Measurements from ENCODE around the gene ARMC10.
"Not testable (repeated sequence)": the region's sequence is repeated elsewhere in the genome, so short reads cannot be mapped to it uniquely, and the experiment has no call there.

ARMC10 gene

GRCh38 chr7:103074519-103075336 is at the start of gene ARMC10, which contains the start of gene FBXL13:
Gene ARMC10 (plus strand): TSS chr7:103075140. CDS start chr7:103075273, 133 bp downstream.
Gene FBXL13 (minus strand): TSS chr7:103074796.
- DNase-seq (ENCODE audit: low read depth), result peak; percentile 77

DNA sequence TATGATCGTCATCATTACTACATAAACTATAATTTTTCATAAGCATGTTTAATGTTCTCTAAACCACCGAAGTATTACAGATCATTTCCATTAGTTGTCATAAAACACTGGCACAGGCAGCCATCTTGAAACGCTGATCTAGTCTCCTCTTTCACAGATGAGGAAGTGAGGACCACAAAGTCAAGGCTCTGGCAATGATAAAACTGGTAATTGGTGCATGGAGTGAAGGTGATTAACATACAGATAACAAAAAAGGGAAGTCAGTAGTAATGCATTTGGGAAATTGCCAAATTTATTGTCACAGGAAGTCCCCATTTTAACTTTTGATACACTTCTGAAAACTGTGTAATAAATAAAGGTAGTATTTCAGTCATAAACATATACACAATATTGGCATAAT is 49.6 kb upstream of the ARMC10 start:
- DNase-seq (ENCODE audit: low read depth), result no peak

DNA sequence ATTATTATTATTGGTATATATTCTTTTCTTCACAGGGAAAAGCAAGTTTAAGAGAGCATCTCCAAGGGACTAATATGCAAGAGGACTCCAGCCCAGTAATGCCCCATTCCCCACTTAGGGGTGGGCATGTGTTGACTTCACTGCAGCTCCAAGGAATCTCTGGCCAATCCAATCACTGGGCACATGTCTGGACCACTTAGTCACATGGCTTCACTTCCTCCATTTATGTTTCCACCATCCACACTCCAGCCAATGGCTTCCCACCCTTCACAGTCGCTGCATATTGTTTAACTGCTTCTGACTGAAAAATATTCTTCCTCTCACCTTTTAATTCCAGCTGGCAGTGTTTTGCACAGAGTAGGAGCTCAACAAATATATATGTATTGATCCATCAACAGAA is 43.9 kb upstream of the ARMC10 start:
- no peak for DNase-seq (ENCODE audit: low read depth)

DNA sequence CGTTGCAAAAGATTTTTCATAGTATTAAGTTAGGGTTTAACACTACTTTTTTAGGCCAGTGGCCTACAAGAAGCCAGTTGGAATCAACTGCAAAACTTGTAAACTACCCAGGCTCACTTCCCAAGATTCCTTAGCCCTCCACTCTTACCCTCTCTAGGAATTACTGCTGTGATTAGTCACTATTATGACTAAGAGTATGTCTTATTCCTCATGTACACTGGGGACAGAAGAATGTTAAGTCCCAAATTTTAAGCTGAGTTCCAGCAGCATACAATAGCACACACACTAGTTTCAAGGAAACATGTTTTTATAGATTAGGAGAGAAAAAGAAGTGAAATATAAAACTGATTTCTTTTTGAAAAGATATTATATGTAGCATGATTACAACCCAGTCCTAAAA is 43.2 kb upstream of the ARMC10 start:
- no peak for DNase-seq (ENCODE audit: low read depth)

- not testable (repeated sequence) for DNase-seq (ENCODE audit: low read depth)
Measured at GRCh38 chr7:103034318-103034717, 40.6 kb upstream of the ARMC10 start.

GRCh38 chr7:103037476-103037822 is 37.5 kb upstream of the ARMC10 start:
- no peak for DNase-seq (ENCODE audit: low read depth)

GRCh38 chr7:103037823-103038739 is 36.9 kb upstream of the ARMC10 start:
- DNase-seq (ENCODE audit: low read depth), result not testable (repeated sequence)

DNA sequence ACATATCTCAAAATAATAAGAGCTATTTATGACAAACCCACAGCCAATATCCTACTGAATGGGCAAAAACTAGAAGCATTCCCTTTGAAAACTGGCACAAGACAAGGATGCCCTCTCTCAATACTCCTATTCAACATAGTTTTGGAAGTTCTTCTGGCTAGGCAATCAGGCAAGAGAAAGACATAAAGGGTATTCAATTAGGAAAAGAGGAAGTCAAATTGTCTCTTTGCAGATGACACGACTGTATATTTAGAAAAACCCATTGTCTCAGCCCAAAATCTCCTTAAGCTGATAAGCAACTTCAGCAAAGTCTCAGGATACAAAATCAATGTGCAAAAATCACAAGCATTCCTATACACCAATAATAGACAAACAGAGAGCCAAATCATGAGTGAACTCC is 33.1 kb upstream of the ARMC10 start:
- DNase-seq (ENCODE audit: low read depth), result not testable (repeated sequence)

DNA sequence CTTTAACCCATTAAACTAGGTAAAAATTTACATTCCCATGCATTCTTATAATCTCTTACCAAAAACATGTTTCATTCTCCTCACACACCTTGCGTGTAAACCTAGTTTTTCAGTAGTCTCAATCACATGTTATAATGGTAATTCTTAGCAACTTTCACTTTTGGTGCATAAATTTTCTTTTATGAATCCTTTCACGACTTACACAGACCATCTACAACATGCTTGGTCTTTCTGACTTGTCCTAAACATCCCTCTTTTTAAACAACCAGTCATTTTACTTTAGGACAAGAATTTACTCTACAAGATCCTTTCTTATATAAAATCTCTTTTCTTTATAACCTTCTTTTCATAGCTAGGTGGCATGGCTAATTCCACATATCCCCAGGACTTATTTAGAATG is 26.1 kb upstream of the ARMC10 start:
- no peak for DNase-seq (ENCODE audit: low read depth)

DNA sequence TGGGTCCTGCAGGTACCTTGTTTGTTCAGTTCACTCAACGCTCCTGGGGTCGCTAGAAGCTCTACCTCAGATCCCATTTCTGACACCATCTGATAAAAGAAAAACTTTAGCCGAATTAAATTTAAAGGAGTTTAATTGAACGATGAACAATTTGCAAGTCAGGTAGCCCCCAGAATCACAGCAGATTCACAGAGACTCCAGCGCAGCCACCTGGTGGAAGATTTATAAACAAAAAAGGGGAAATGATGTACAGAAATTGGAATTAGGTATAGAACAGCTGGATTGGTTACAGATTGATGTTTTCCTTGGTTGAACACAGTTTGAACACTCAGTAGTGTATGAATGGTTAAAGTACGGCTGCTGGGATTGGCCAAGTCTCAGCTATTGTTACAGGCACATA is 23.4 kb upstream of the ARMC10 start:
- no peak for DNase-seq (ENCODE audit: low read depth)

DNA sequence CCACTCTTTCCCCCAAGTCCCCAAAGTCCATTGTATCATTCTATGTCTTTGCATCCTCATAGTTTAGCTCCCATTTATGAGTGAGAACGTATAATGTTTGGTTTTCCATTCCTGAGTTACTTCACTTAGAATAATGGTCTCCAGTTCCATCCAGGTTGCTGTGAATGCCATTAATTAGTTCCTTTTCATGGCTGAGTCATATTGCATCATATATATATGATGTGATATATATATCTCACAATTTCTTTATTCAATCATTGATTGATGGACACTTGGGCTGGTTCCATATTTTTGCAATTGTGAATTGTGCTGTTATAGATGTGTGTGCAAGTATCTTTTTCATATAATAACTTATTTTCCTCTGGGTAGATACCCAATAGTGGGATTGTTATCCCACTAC is 18.9 kb upstream of the ARMC10 start:
- DNase-seq (ENCODE audit: low read depth), result not testable (repeated sequence)

DNA sequence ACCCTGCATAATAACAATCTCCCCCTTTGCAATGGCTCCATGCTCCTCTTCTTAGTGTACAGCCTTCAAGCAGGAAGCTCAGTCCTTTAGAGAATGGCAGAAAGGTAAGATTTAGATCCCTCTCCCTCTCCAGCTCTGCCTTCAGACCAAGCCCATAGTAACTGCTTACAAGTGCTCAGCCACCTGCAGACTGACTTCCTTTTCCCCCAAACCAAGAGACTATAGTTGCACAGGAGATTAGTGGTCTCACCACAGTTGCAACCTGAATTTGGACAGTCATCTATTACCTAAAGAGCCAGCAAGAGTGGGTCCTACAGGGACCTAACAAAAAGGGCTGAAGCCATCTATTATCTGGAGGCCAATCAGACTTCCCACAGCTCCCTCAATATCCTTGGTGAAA is 16.8 kb upstream of the ARMC10 start:
- no peak for DNase-seq (ENCODE audit: low read depth)

DNA sequence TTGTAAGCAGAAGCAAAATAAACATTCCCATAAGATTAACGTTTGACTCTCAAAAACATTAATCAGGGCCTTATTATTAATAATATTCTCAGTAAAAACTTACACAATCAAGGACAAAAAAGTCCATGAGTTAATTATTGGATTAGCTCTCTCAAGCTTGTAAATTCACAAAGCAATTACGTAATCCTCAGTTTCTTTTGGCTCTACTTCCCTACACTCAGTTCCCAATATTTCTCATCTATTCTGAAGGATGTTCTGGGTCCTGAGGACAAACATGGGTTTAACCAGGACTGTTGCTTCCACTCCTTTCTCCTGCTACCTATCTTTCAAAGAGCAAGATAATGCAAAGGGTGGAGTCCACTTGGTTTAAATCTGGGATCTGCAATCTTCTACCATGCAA is 15.5 kb upstream of the ARMC10 start:
- DNase-seq (ENCODE audit: low read depth), result no peak

DNA sequence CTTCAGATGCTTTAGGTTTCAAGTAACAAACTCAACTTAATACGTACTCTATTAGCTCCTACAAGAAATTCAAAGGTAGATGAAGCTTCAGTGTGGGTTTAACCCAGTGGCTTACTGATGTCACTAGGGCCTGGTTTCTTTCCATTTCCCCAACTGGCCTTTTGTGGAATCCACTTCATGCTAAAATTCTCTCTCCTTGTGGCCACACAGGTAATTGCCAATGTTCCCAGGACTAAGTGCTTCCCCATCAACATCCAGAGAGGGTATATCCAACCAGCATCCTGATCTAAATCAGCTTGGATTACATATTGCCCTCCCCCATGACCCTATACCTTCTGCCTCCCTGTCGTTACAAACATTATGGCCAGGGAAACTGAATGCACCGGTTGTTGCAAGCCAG is 11.0 kb upstream of the ARMC10 start:
- no peak for DNase-seq (ENCODE audit: low read depth)

- DNase-seq (ENCODE audit: low read depth), result no peak
Measured at GRCh38 chr7:103065667-103066066, 9.3 kb upstream of the ARMC10 start.

DNA sequence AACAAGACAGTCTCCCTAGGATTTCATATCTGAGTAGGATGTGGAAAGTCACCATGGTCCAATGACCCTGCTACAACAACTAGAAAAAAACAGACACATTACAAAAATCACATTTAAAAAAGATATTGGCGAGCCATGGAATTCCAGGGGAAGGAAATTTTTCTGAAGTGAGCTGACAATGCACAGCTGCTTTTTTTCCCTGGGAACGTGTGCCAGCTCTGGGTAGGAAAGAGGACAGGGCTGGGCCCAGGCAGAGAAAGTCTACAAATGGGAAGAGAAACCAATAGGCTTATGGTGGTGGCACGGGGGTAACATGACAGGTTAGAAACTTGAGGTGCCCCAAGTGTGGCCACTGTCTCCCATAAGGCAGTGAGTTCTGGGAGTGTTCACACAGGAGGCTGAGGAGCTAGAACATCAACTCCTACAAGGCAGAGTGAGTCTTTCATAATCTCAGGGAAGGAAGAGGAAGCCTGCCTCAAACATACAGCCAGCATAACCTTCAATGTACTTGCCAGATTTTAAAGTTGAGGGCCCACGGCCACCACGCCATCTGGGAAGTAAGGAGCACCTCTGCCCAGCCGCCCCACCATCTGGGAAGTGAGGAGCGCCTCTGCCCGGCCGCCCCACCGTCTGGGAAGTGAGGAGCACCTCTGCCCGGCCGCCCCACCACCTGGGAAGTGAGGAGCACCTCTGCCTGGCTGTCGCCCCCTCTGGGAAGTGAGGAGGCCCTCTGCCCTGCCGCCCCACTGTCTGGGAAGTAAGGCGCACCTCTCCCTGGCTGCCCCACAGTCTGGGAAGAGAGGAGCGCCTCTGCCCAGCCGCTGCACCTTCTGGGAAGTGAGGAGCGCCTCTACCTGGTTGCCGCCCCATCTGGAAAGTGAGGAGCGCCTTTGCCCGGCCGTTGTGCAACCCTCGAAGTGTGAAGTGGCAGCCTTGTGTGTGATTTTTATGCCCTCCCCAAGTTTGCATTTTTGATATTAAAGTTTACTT is 6.2 kb upstream of the ARMC10 start:
- DNase-seq (ENCODE audit: low read depth), result no peak

DNA sequence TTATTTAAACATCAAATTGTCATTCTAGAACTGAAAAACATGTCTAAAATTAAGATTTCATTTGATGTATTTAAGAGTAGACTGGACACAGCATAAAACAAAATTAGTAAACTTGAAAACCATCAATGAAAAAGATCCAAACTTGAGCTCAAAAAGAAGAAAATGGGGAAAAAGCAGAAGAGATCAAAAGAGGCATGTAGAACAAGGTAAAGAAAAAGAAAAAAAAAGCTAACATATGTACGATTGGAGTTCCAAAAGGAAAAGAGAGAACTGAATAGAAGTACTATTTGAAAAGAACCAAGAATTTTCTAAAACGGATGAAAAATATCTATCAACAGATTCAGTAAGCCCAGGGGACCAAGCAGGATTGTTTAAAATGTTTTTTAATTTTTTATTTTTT is 3.9 kb upstream of the ARMC10 start:
- DNase-seq (ENCODE audit: low read depth), result no peak

- DNase-seq (ENCODE audit: low read depth), result no peak
Measured at GRCh38 chr7:103073989-103074518, 886 bp upstream of the ARMC10 start.

GRCh38 chr7:103075337-103075918 is 488 bp downstream of the ARMC10 start:
- DNase-seq (ENCODE audit: low read depth), result peak; percentile 16

- DNase-seq (ENCODE audit: low read depth), result no peak
Measured at GRCh38 chr7:103076764-103077163, 1.8 kb downstream of the ARMC10 start.

GRCh38 chr7:103077318-103077717 is 2.4 kb downstream of the ARMC10 start:
- no peak for DNase-seq (ENCODE audit: low read depth)

All from fibroblast of the conjunctiva (primary cell).